GM18951 (cell line): ENCODE data around the gene PDE2A.

ENCODE experiments used
- POLR2A ChIP-seq: IDR thresholded peaks from 4 replicates; pipeline ENCODE4 v1.6.1; 2011; ENCODE audit warnings: mild to moderate bottlenecking; ENCODE audit not compliant: insufficient read length, insufficient read depth; ENCODE audit errors: extremely low read depth
- in situ Hi-C: fragments of 300-500 bp; cut with MboI; formaldehyde crosslinking; loops from one replicate; pipeline ENCODE4 v1.12.0; 2022; ENCODE audit warnings: low sequenced_read_pairs, mixed read lengths, inconsistent platforms; ENCODE audit not compliant: unreplicated experiment

Gene PDE2A

DNA sequence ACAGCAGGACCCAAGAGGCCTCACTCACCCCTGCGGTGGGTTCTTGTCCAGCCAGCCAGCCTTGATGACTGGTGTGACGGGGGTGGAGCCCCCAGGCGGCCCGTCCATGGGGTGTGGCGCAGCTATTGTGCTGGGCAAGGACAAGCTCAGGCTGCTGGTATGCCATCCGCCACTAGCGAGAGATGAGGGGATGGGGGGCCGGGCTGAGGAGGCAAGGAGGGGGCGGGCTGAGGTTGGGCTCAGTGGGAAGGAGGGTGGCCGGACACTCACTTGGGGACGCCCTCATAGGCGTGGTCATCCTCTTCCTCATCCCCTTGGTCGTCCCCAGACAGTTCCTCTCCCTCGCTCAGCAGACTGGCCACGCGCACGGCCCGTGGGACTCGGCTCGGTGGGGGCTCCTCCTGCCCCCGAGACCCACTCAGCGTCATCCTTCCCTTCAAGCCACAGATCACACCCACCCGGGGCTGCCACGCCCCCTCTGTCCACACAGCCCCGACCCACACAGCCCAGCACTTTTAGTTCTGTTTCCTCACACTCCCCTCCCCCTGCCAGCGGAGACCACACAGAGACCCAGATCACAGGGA is 38.0 kb upstream of the PDE2A start:
- TF ChIP-seq POLR2A, result no peak
- in situ Hi-C loops, result no loop called here

DNA sequence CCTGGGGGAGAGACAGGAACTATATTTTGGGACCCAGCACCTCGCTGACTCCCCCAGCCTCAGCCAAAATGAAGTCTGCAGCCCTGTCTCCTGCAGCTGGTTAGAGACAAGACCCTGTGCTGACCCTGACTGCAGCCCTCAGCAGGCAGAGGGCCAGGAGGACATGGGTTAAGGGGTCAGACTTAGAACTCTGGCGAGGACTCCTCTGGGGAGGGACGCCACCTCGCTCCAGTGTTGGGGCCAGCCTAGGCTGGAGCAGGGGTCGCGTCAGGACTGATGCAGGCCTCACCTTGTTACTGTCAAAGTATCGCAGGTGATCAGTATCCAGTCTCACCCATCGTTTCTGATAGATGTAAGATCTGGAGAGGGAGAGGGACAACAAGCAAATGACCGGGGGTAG is 36.9 kb upstream of the PDE2A start:
- TF ChIP-seq POLR2A, result no peak
- in situ Hi-C loops, result no loop called here

GRCh38 chr11:72710278-72710677 is 36.1 kb upstream of the PDE2A start:
- in situ Hi-C loops, result no loop called here
- TF ChIP-seq POLR2A, result no peak

- in situ Hi-C loops, result no loop called here
- TF ChIP-seq POLR2A, result no peak
These were observed 35.4 kb upstream of the PDE2A start for GRCh38 chr11:72709478-72710238.

- TF ChIP-seq POLR2A, result no peak
- in situ Hi-C loops, result no loop called here
These were observed 32.8 kb upstream of the PDE2A start for GRCh38 chr11:72707032-72707431.

- TF ChIP-seq POLR2A, result no peak
- in situ Hi-C loops, result no loop called here
These were observed 32.4 kb upstream of the PDE2A start for GRCh38 chr11:72706579-72706978.

DNA sequence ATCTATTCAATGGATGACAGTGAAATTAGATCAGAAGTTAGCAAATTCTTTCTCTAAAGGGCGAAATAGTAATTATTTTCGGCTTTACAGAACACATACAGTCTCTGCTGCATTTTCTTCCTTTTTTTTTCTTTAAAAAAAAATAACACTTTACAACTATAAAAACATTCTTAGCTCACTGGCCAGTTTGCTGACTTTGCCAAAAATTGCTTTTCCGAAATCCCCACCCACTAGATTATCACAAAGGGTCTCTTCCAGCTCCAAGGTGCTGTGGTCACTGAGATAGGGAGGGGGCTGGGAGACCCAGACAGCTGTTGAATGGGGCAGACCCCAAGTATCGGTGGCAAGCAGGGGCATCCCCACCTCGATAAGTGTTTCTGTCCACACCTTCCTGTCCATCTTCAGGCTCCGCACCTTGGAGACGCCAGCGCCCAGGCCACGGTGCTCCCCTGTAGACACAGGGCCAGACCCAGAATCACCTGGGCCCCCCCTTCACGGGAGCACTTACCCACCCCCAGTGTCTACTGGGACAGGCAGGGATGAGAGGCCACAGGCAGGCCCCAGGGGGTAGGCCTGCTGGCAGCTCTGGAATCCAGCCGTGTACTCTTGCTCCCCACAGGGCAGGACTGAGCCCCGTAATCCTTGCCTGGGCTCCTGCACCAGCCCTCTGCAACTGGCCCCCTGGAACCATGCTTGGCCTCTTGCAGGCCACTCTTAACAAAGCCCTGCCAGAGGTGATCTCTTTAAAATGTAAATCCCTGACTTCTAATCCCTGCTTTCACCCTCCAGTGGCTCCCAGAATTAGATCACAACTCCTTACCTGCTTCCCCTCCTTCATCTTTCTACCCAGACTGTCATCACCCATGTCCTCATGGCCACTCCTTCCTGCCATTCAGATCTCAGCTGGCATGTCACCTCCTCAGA is 31.5 kb upstream of the PDE2A start:
- in situ Hi-C loops, result no loop called here
- no peak for TF ChIP-seq POLR2A

DNA sequence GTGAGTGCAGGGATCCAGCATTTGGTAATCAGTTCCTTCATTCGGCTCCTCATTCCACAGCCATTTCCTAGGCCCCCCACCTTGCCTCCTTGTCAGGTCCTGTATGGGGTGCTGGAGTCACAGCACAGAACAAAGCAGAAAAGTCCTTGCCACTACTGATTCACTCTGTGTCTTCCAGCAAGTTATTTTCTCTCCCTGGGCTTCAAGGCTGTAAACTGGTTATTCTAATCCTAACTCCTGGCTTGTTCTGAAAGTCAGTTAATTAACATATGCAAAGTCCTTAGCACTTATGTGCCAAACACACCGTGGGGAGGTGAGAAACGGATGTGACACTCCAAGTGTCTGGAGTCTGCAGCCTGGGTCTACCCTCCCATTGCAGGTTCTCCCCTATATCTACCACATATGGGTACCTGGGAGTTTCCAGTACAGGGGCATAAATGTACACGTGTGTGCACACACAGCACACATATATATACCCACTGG is 30.6 kb upstream of the PDE2A start:
- no peak for TF ChIP-seq POLR2A
- in situ Hi-C loops, result no loop called here

- in situ Hi-C loops, result no loop called here
- no peak for TF ChIP-seq POLR2A
These were observed 30.0 kb upstream of the PDE2A start for GRCh38 chr11:72704028-72704782.

- in situ Hi-C loops, result no loop called here
- TF ChIP-seq POLR2A, result no peak
These were observed 29.2 kb upstream of the PDE2A start for GRCh38 chr11:72703267-72704008.

GRCh38 chr11:72702577-72703241 is 28.5 kb upstream of the PDE2A start:
- in situ Hi-C loops, result no loop called here
- TF ChIP-seq POLR2A, result no peak

DNA sequence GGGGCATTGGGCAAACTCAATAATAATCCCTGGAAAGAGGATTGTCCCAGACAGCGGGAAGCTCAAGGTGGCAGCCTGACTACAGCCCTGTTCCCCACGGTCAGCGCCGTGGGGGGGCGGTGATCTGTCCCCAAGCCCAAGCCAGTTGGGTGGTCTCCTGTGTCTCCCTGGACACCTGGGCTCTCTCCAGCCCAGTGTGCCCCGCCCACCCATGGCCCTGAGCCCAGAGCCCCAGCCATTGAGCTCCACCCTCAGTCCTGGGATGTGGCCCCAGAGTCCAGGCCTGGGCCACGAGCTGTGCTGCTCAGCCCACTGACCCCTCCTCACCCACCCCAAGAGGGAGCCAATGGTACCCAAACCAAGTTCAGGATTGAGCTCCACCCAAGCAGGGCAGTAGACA is 27.9 kb upstream of the PDE2A start:
- in situ Hi-C loops, result no loop called here
- TF ChIP-seq POLR2A, result no peak
